CD1c-positive myeloid dendritic cell (primary cell): ENCODE results near the gene ADGRG4.

Experiments
- DNase-seq: peaks from one replicate; pipeline ENCODE4 v3.0.0-alpha.2; 2016; ENCODE audit errors: extremely low spot score

Gene ADGRG4

GRCh38 chrX:136456133-136456532 is 155.4 kb downstream of the ADGRG4 start:
- no peak for DNase-seq

GRCh38 chrX:136457303-136457917 is 156.6 kb downstream of the ADGRG4 start:
- DNase-seq = no peak

GRCh38 chrX:136464589-136464988 is 163.8 kb downstream of the ADGRG4 start:
- no peak for DNase-seq
